Measurements from ENCODE around the gene YARS1. TPM values are rescaled to one million over a fixed set of nuclear protein-coding genes. Genes with fewer than 3 reads are reported as not detected.

YARS1 gene
- polyA plus RNA-seq, 3 donors, result 38.1 to 42.7 (median 39.8) TPM

- no peaks in the 10 kb centered on the region for H3K36me3 ChIP-seq (replicated peaks in 1 of 2; ENCODE audit: control insufficient read depth in 1 of 2, insufficient read depth in 2 of 2, low read length in 2 of 2)
- peaks cover 4 to 9% of the 10 kb centered on the region in 2 donors for H3K36me3 Mint-ChIP-seq
- WGBS (ENCODE audit: insufficient coverage), result 70% methylated on average over 3 of the region's 4 CpGs
- H3K79me2 ChIP-seq (ENCODE audit: insufficient read depth, low read length), result no peaks in the 10 kb centered on the region
- peak overlapping the region in 1 of 7 donors; percentile 10 for H3K27ac Mint-ChIP-seq
- H3K4me2 ChIP-seq (replicated peaks; ENCODE audit: extremely low read depth, low read length, poor library complexity, severe bottlenecking), result no peak overlapping the region
- H3K27ac ChIP-seq (ENCODE audit: low read depth in 1 of 2, low read length in 2 of 2), result no peak overlapping the region
- H3K27me3 Mint-ChIP-seq (ENCODE audit: low read depth in 3 of 3), result peaks cover 7 to 20% (median 10%) of the 10 kb centered on the region in 3 donors
- H3K9me3 ChIP-seq (replicated peaks in 1 of 2; ENCODE audit: control insufficient read depth in 1 of 2, insufficient read depth in 1 of 2, low read length in 2 of 2), result no peaks in the 10 kb centered on the region
- no peak overlapping the region for H3K4me3 Mint-ChIP-seq
- intact Hi-C loops (cut with micrococcal nuclease), result no loop called here
- no peak for DNase-seq
- no peak overlapping the region for H3K9ac ChIP-seq (ENCODE audit: insufficient read depth, low read length, poor library complexity, severe bottlenecking)
- H4K20me1 ChIP-seq (ENCODE audit: insufficient read depth, low read length), result peaks cover 7% of the 10 kb centered on the region
- TF ChIP-seq CTCF (IDR thresholded peaks at IDR 0.05), result no peak
- H3K4me3 ChIP-seq (replicated peaks in 1 of 3; ENCODE audit: low read depth in 2 of 3, low read length in 3 of 3), result no peak overlapping the region
- no peak overlapping the region for H2AFZ ChIP-seq (ENCODE audit: insufficient read depth, low read depth, low read length, poor library complexity, severe bottlenecking)
- peaks cover 8 to 12% of the 10 kb centered on the region in 2 donors for H3K4me1 ChIP-seq (ENCODE audit: control insufficient read depth in 1 of 2, insufficient read depth in 2 of 2, low read length in 2 of 2)
- peaks cover 4% of the 10 kb centered on the region for H3K4me1 Mint-ChIP-seq
- peaks cover 3 to 8% of the 10 kb centered on the region in 2 donors for H3K27me3 ChIP-seq (ENCODE audit: control insufficient read depth in 2 of 2, insufficient read depth in 2 of 2, low read length in 2 of 2)
- peaks cover 0 to 5% (median 0%) of the 10 kb centered on the region in 7 donors for H3K9me3 Mint-ChIP-seq
Observed at GRCh38 chr1:32749332-32749731, 67.8 kb downstream of the YARS1 start.

- intact Hi-C loops (cut with micrococcal nuclease), result no loop called here
- Histone ChIP-seq H3K36me3 (replicated peaks in 1 of 2; ENCODE audit: control insufficient read depth in 1 of 2, insufficient read depth in 2 of 2, low read length in 2 of 2) (no peaks in the 10 kb centered on the region), H3K79me2 (ENCODE audit: insufficient read depth, low read length) (no peaks in the 10 kb centered on the region), H4K20me1 (ENCODE audit: insufficient read depth, low read length) (peaks cover 3% of the 10 kb centered on the region), H3K9ac (ENCODE audit: insufficient read depth, low read length, poor library complexity, severe bottlenecking) (no peak overlapping the region), H3K4me3 (replicated peaks in 1 of 3; ENCODE audit: low read depth in 2 of 3, low read length in 3 of 3) (no peak overlapping the region), H2AFZ (ENCODE audit: insufficient read depth, low read depth, low read length, poor library complexity, severe bottlenecking) (no peak overlapping the region), H3K4me2 (replicated peaks; ENCODE audit: extremely low read depth, low read length, poor library complexity, severe bottlenecking) (no peak overlapping the region), H3K27me3 (ENCODE audit: control insufficient read depth in 2 of 2, insufficient read depth in 2 of 2, low read length in 2 of 2) (peaks cover 0 to 5% of the 10 kb centered on the region in 2 donors), H3K27ac (ENCODE audit: low read depth in 1 of 2, low read length in 2 of 2) (no peak overlapping the region), H3K4me1 (ENCODE audit: control insufficient read depth in 1 of 2, insufficient read depth in 2 of 2, low read length in 2 of 2) (peaks cover 5 to 8% of the 10 kb centered on the region in 2 donors), H3K9me3 (replicated peaks in 1 of 2; ENCODE audit: control insufficient read depth in 1 of 2, insufficient read depth in 1 of 2, low read length in 2 of 2) (no peaks in the 10 kb centered on the region)
- no peak for DNase-seq
- TF ChIP-seq CTCF (IDR thresholded peaks at IDR 0.05), result no peak
- 100% methylated on average over 7 of the region's 8 CpGs for WGBS (ENCODE audit: insufficient coverage)
- H3K4me3 Mint-ChIP-seq, result no peak overlapping the region
- H3K9me3 Mint-ChIP-seq, result peaks cover 0 to 2% (median 0%) of the 10 kb centered on the region in 7 donors
- peaks cover 4 to 9% of the 10 kb centered on the region in 2 donors for H3K36me3 Mint-ChIP-seq
- H3K27ac Mint-ChIP-seq, result no peak overlapping the region
- peaks cover 5 to 18% (median 7%) of the 10 kb centered on the region in 3 donors for H3K27me3 Mint-ChIP-seq (ENCODE audit: low read depth in 3 of 3)
- H3K4me1 Mint-ChIP-seq, result peaks cover 2% of the 10 kb centered on the region
Observed at GRCh38 chr1:32748926-32749325, 68.2 kb downstream of the YARS1 start.

Measured in CD14-positive monocyte (primary cell).